GM21619 (cell line): ENCODE data around the gene SEMA4D.
A peak's percentile ranks its signal among the peaks of the same experiment; 100 is the strongest.

Experiments used
- ATAC-seq: cut with Tn5 transposase; IDR thresholded peaks from one replicate; pipeline ENCODE4 v1.9.1; 2021; ENCODE audit not compliant: unreplicated experiment

Gene SEMA4D

DNA sequence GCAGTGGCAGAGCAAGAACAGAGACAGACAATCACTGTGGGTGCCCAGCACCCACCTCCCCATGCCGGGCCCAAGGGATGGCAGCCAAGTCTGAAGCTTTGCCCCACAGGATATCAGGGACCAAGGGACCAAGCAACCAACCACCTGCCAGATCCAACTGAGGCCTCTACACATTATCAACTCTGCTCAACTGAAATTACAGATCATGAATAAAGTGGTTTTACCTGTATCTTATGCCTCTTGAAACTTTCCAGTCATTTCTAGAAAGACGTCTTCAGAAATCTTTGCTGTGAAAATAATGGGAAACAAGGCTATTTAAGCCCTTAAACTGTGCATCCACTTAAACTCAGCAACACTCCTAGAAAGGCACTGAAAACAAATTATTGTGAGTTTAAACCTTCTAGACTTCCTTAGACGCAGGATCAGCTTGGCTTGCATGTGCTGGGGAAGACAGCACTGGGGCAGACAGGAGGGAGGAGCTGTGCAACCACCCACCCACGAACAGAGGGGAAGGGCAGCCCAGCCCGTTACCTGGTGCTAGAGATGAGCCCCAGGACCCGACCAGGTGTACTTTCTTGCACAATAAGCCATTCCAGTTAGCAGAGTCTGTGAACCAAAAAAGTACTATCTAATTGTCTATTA is 80.0 kb downstream of the SEMA4D start:
- no peak for ATAC-seq

DNA sequence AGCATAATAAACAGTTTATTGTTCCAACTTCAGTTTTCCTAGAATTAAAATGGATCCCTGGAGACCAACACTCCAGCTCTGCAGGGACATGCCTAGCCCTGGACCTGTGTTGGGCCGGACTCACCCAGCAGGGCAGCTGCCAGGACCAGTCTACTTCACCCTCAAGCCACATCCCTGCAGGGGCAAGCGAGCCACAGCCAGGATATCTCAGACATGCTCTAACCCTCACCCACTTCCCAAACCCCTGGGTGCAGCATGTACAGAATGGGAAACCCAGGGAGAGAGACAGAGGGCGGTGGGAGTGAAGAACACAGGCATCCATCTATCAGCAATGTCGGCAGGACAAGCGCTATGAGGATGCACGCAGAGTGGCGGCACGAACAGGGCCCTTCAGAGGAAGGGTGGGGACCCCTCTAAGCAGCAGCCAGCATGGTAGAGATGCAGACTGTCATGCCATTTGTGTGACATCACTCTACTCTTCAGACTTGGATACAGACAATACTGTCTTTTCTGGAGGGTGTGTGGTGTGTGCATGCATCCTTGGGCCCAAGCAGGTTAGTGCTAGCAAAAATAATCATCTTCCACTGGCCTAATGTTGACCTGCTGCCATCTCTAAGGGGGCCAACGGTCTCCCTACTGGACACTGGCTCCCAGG is 83.1 kb downstream of the SEMA4D start:
- no peak for ATAC-seq

DNA sequence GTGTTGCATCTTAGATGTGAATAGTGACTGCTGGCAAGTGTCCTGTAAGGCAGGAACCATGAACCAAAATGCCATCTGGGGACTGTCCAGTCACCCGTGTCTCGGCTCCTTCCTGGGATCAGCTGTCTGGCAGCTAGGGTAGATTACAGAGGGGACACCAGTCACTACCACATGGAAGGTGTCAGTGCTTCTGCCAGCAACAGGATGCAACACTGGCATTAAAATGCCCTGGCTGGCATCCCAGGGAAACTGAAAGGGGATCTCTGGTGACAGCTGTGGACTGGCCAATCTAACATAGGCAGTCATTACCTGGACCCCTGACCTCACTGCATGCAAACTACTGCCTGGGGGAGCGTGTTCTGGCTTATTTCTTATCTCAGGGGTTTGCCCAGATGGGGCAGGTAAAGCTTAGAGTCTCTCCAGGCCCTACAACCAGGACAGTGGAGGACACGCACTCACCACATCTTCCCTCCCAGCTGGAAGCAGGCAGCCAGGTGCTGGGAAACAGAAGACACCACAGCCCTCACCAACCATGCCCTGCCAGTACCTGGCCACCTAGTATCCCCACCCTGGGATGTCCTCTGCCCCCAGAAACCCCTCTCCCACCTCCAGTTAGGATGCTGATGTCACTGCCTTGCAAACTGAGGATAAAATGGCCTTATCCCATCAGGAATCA is 83.8 kb downstream of the SEMA4D start:
- ATAC-seq: no peak

DNA sequence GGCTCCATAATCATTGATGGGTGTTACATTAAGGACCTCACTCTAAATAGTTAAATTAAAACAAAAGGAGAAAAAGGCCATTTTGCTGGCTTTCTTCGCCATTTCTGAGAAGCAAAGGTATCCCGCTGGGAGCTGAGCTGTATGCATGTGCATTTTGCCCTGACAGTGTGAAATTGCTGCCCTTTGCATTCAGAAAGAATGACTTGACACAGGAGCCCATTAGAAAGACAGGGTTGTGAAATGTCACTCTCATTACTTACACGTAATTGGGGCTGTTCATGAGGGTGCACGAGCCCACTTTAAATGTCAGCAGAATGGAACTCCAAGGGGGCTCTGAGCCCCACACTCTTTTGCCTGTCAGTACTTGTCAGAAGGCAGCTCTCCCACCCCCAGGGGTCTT is 85.0 kb downstream of the SEMA4D start:
- ATAC-seq: no peak

DNA sequence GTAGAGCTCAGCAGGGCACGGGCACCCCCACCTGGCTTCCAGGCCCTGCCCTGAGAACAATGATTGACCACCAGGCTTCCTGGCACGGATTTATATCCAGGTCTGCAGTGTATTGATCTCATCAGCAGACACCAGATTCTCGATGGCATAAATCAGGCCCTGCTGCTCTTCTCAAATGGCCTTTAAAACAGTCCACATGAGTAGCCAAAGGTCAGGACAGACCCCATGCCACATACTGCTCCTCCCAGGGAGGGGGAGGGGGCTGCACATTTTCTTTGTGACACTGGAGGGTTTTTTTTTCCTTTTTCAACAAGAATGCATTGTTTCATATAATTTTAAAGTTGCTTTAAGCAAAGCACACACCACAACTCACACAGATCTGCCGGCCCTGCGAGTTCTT is 85.4 kb downstream of the SEMA4D start:
- ATAC-seq: no peak

DNA sequence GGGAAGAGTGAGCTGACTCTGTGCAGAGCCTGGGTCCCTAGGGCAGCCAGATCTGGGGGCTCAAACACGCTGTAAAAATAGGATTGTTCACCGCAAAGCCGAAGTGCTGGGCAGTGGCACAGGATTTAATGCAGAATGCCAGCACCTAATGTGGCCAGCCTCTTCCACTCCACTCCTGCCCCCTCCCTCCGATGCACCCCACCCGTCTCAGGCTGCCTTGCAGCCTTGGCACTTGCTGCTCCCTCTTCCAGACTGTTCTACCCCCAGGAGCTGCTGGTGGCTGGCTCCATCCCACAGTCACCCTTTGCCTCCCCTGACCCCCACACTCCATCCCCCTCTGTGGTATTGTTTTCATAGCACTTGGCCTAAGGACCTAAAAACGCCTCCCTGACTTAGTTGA is 86.2 kb downstream of the SEMA4D start:
- ATAC-seq: no peak

DNA sequence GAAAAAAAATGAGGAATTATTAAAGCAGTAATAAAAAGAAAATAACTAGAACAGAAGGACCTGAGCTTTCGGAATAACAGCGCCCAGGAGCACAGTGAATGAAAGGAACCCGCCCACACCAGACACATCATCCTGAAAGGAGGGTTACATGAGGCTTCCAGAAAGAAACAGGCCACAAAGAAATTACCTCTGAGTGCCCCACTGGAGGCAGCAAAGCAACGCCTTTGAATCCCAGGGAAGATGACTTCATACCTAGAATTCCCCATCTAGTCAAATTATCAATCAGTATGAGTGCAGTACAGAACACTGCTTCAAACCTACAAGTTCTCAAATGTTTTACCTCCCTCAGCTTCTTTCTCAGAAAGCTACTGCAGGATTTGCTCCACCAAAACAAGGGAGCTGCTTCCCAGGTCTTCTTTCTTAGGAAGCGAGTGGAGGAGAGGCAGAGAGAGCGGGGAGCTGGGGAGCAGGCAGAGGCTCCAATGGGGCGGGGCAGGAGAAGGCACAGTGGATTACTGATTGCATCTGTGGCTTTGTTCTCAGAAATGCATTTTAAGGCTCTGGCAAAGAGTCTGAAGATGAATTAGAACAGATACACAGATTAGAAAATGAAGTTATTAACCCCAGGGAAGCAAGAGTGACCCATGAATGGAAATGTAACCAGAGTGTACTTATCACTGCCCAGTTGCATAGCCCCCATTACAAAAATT is 87.1 kb downstream of the SEMA4D start:
- ATAC-seq: peak; percentile 39

DNA sequence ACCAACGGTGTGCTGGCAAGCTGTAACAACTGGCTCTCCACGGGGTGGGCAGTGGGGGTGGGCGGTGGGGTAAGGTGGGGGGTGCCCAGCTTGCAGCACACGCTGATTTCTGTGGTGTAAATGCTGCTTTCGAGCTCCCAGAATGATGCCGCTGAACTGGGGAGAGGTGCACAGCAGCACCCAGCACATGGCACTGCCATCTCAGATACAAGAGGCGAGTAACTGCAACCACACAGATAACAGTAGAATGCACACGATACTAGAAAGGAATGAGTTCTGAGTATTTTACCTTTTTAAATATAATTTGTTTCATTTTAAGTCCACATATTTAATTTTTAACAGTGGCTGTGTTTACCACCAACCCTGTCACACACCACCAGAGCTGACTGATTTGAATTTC is 87.9 kb downstream of the SEMA4D start:
- ATAC-seq: no peak

DNA sequence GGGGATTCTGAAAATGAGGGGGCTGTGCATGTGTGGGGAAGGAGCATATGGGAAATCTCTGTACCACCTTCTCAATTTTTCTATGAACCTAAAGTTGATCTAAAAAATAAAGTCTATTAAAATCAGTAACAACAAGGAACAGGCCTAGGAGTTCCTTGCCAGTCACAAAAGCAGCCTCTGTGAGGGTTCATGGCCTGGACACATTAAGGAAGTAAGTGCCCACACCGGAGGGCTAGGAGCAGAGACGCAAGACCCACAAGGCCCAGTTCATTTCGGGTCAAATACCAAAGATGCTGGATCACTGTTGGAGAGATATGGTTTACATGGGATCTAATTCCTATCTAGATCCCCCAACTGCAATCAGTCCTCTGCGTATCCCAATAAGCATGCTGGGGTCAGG is 88.4 kb downstream of the SEMA4D start:
- ATAC-seq: no peak

DNA sequence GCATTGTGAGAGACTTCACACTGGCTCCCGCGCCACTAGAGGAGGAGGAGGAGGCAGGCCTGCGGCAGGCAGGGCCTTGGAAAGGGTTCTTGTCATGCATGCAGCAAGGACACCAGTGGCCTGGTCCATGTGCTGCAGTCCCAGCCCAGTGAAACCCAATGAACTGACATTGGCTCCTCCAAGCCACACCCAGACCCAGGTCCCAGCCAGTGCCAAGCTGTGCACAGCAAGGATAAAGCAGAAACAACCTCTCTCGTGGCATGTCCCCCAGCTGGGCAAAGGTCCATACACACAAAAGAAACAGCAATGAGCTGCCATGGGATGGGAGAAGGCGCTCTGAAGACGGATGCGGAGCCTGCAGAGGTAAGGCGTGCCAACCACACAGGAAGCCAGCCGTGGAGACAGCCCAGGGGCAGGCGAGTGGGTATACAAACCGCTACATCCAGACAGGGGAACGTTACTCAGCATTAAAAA is 89.2 kb downstream of the SEMA4D start:
- ATAC-seq: peak; percentile 24

DNA sequence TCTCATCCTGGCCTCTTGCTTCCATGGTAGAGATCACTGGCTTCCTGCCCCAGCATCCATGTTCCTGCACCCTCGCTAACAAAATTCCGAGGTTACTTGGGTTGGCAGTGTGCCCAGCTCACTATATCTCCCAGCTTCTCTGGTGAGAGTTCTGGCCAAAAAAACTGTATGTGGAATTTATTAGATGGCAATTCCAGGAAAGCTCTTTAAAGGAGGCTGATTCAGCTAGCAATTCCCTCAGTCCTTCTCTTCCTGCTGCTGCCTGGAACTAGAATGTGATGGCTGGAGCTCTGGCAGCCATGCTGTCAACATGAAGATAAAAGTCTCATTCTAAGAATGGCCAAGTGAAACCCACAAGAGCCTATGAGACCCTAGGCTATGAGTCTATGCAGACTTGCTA is 90.8 kb downstream of the SEMA4D start:
- ATAC-seq: no peak

DNA sequence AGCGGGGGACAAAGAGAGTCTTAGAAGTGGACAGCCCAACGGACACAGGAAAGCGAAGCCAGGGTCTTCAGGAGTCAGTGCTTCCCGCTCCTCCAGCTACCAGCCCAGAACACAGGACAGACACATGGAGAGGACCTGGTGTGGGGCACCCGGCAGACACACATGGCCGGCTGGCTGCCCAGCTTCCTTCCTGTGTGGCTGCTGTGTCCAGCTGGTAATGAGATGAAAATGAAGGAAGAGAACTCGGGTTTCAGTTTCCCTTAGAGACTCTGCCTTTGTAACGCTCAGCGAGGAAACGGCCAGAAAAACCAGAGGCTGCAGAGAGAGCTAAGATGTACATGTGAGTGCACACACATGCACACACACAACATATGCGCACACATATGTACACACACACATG is 92.1 kb downstream of the SEMA4D start:
- ATAC-seq: peak; percentile 55

DNA sequence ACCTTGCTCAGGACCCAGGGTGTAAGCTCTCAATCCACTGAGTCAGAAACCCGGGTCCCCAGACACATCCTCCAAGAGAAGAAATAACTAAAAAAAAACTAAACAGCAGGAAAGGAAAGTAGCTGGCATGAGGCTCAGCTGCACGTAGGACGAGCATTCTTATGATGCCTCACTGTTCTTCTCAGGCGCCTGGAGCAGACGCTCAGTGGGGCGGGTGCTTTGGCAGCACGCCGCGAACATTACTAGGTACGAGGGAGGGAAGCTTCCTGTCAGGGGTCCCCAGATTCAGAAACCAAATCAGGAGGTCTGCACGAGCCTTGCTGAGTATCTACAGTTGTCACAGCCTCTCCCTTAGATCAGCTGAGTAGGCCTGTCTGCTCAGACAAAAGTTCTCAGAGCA is 93.8 kb downstream of the SEMA4D start:
- ATAC-seq: no peak

DNA sequence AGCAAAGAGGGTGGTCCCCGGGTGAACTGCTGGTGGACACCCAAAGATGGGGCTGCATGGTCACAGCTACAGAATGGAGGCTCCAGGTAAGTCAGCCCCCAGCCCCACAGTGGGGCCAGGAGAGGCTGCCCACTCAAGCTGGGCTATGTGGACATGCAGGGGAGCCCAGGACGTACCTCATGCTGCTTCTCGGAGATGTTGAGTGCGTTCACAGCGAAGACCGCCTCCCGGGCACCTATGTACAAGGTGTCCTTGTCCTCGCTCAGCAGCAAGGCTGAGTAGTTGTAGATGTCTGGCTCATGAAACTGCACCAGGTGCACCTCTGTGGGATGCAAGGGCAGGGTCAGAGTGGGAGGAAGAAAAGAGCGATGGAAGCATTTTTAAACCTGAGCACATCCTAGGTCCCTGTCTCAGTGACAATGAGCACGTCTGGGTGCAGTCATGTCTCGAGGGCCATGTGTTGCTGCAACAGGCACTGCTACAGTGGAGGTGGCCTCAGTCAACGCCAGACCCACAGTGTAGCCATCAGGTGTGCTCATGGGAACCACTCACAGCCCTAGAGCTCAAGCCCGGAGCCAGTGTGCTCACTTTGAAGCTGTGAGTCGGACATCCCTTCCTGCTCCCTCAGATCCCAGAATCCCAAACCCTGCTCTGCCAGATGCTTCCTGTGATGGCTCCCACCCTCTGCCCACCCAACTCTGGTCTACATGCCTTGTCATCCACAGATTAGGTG is 95.1 kb downstream of the SEMA4D start:
- no peak for ATAC-seq

DNA sequence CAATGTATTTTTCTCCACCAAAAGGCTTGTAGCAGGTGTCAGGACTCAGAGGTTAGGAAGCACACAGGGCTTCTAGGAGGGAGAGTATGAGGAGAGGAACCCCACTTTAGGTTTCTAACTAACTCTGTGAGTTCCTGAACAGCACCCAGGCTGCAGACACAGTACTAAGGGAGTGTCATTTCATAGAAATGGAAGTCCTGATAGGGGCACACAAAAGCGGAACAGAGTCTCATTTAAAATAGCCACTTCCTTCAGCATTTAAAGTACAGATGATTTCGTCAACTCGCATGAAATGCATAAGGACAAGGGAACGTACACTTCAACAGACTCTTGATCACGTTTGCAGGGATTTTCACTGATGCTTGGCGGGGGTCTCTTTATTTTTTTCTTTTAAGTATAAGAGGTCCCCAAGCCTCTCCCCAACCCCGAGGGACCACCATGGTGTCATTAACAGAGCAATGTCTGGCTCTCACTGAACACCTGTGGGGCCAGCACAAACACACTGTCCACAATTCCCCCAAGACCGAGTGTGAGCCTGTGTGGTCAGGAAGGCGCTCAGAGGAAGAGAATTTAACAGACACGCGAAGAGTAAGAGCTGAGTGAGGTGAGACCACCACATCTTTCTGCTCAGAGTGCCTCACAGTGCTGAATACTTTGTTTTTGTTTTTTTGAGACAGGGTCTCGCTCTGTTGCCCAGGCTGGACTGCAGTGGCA is 97.4 kb downstream of the SEMA4D start:
- peak; percentile 70 for ATAC-seq

DNA sequence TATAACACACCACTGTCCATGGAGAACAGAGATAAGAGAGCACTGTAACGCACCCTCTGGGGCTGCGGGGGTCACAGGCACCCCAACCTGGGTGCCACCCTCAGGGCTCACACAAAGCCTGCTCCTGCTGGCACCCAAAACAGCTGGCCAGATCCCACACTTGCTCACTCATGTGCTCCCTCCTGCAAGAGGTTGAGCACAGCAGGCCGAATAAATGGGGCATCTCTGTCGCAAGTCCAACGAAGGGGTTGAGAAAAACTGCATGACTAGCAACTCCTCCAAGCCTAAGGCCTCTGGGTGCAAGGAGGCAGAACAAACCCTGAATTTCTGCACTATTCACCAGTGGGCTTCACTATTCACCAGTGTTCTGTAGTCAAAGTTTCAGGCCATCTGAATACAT is 99.3 kb downstream of the SEMA4D start:
- no peak for ATAC-seq

DNA sequence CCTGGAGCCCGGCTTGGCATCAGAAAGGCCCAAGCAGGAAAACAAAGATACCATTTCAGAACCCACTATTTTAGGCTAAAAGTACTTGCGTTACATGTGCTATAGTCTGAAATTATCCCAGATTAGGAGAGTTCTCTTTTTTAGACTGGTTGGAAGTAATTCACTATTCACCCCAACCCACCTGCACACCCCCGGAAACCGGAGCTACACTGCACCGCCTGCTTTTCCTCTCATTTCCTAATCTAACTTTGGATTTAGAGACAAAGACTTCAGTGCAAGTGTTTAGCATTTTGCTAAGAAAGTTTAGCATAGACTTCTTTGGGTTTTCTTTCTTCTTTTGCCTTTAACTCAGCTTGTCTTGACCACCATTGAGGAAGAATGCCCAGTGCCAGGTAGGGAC is 100.4 kb downstream of the SEMA4D start:
- ATAC-seq: no peak

DNA sequence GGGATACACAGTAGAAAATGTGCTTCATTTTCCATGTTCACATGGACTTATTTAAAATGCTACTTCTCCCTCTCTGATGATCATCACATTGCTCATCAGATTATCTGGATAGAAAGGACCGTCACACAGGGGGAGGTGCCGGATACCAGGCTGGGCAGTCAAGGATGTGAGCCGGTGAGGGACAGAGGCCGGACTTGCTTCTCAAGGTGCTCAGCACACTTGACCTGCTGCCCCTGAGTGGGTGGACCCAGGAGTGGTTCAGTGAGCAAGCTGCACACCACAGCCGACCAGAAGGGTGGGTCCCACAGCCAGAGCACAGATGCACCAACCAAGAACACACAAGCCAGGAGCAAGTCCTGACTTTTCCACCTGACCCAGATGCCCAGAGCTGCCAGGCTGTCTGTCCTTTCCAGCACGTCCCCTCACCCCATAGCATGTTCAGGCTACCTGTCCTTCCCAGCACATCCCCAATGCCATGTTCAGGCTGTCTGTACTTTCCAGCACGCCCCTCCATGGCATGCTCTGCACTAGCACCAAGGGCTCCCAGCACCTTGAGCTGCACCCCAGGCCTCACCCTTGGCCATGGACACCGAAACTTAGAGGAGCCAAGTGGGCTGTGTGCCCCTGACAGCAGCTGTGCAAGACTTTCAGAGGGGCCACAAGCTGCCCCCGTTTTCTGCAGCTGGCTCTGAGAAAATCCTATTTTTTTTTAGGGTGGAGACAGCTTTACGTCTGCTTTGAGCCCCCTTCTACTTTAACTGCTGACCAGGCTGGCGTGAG is 101.8 kb downstream of the SEMA4D start:
- ATAC-seq: no peak

DNA sequence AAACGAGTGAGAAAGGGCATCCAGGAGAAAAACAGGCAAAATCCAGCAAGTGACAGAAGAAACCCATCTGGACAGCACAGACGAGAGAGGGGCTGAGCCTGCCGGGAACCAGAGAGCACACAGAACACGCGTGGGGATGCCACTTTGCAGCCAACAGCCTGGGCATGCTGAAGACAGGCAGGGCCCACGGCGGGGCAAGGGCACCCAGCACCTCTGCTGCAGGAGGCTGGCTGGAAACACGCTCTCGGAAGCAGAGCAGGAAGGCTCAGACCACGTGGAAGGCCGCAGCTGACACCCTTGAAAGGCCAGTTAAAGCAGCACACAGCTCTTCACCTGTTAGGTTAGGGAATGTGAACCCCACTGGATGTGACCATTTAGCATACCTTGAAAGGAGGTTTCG is 103.5 kb downstream of the SEMA4D start:
- ATAC-seq: no peak

DNA sequence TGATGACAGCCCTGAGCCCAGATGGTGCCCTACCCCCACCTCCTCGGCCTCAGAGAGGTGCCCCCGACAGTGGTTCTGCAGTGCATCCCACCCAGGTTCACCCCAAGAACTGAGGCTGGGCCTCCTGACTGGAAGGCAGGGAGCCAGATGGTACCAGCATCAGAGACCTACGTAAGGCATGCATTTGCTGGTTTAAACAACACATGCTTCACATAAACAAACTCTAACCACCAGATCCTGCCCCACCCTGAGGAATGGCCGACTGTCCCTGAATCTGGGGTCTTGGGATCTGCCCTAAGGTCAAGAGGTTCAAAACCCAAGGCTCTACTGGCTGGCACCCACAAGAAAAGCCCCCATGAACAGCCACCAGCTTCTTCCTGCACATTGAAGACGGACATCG is 106.3 kb downstream of the SEMA4D start:
- no peak for ATAC-seq
